NCI-H128 (cell line): Measurements from ENCODE around the gene AP3B1.

Experiments
- DNase-seq: peaks from one replicate; lab custom pipeline; 2025; ENCODE audit not compliant: unreplicated experiment; lab: John Stamatoyannopoulos, UW

AP3B1 gene

GRCh38 chr5:77984587-77984986 is 309.9 kb downstream of the AP3B1 start:
- no peak for DNase-seq

GRCh38 chr5:77983482-77984199 is 310.9 kb downstream of the AP3B1 start:
- DNase-seq: no peak

- no peak for DNase-seq
These were observed 312.7 kb downstream of the AP3B1 start for GRCh38 chr5:77981820-77982219.

GRCh38 chr5:77974576-77974975 is 319.9 kb downstream of the AP3B1 start:
- DNase-seq: no peak

GRCh38 chr5:77973253-77973609 is 321.3 kb downstream of the AP3B1 start:
- DNase-seq: no peak

- DNase-seq: no peak
These were observed 321.8 kb downstream of the AP3B1 start for GRCh38 chr5:77972469-77973252.

GRCh38 chr5:77971776-77972468 is 322.6 kb downstream of the AP3B1 start:
- DNase-seq: no peak

- no peak for DNase-seq
These were observed 323.6 kb downstream of the AP3B1 start for GRCh38 chr5:77970891-77971290.

GRCh38 chr5:77963795-77964194 is 330.7 kb downstream of the AP3B1 start:
- DNase-seq: no peak

- DNase-seq: no peak
These were observed 333.6 kb downstream of the AP3B1 start for GRCh38 chr5:77960863-77961396.

GRCh38 chr5:77960305-77960704 is 334.2 kb downstream of the AP3B1 start:
- DNase-seq: no peak

GRCh38 chr5:77958642-77959330 is 335.7 kb downstream of the AP3B1 start:
- DNase-seq: no peak

- no peak for DNase-seq
These were observed 336.5 kb downstream of the AP3B1 start for GRCh38 chr5:77957931-77958521.

GRCh38 chr5:77957516-77957915 is 337.0 kb downstream of the AP3B1 start:
- no peak for DNase-seq

GRCh38 chr5:77957081-77957480 is 337.4 kb downstream of the AP3B1 start:
- DNase-seq: no peak

GRCh38 chr5:77955577-77955976 is 338.9 kb downstream of the AP3B1 start:
- DNase-seq: no peak

- DNase-seq: no peak
These were observed 341.1 kb downstream of the AP3B1 start for GRCh38 chr5:77953374-77953773.

GRCh38 chr5:77952636-77953212 is 341.8 kb downstream of the AP3B1 start:
- DNase-seq: no peak
